HepG2 (cell line): ENCODE results near the gene PID1. TPM values are rescaled to one million over a fixed set of nuclear protein-coding genes. Genes with fewer than 3 reads are reported as not detected.

Experiments
- ATAC-seq: fragments of 200-7000 bp; cut with Tn5 transposase; 3 replicates; pipeline ENCODE4 v1.9.1; 2020; ENCODE audit warnings: mild to moderate bottlenecking, moderate library complexity
- BruUV-seq: library from RNA; stranded (reverse); fragments of 400-500 nt; replicated peaks from 2 replicates; lab custom pipeline; 2021; lab: Mats Ljungman, UMichigan
- CTCF ChIA-PET: fragments of 300-600 bp; formaldehyde crosslinking; extraction: SDS; loops from one replicate; lab custom pipeline; 2021; ENCODE audit warnings: low total read pairs, inconsistent platforms, low intra/inter-chr PET ratio; lab: Yijun Ruan, JAX
- POLR2A ChIA-PET: fragments of 350-600 bp; sonication (Branson Sonifier 250); formaldehyde crosslinking; loops from one replicate; lab custom pipeline; 2020; ENCODE audit warnings: antibody characterized with exemption, inconsistent platforms; lab: Yijun Ruan, JAX
- DNase-seq: peaks from one replicate; pipeline ENCODE4 v3.0.0-alpha.2; 2015; ENCODE audit warnings: low spot score
- FAIRE-seq: peaks from 3 replicates; lab custom pipeline; 2011; peaks lifted over from hg19 to GRCh38; lab: Jason Lieb, UNC
- H2AFZ ChIP-seq: one replicate; pipeline ENCODE4 v1.6.1; 2011; ENCODE audit warnings: low read length, inconsistent platforms
- H3K27ac ChIP-seq: fragments of 300-600 bp; 3 replicates; pipeline ENCODE4 v1.8.0; 2011; ENCODE audit warnings: mixed run types, mild to moderate bottlenecking, mixed read lengths, low read length, inconsistent platforms; ENCODE audit not compliant: insufficient read depth; ENCODE audit errors: extremely low read length
- H3K27me3 ChIP-seq, 2 experiments: fragments of 200-600 bp in 1 of 2; 2 replicates in 1 of 2; 3 replicates in 1 of 2; pipeline versions ENCODE4 v1.6.0 to v1.8.0; 2011; ENCODE audit warnings: low read length in 2 of 2, mild to moderate bottlenecking in 2 of 2, moderate library complexity in 2 of 2, inconsistent platforms in 1 of 2; ENCODE audit not compliant: insufficient read depth in 2 of 2, control insufficient read depth in 1 of 2
- H3K36me3 ChIP-seq, 2 experiments: fragments of 200-600 bp in 1 of 2; replicated peaks in 1 of 2; 2 replicates in 1 of 2; 3 replicates in 1 of 2; pipeline versions ENCODE4 v1.5.1 to v1.8.0; 2011; ENCODE audit warnings: low read length in 2 of 2, inconsistent platforms in 1 of 2; ENCODE audit not compliant: insufficient read depth in 2 of 2, control insufficient read depth in 1 of 2
- H3K4me1 ChIP-seq: 2 replicates; pipeline ENCODE4 v1.5.1; 2012; ENCODE audit warnings: low read length, inconsistent platforms; ENCODE audit not compliant: insufficient read depth
- H3K4me2 ChIP-seq: 2 replicates; pipeline ENCODE4 v1.6.0; 2011; ENCODE audit warnings: low read depth, low read length, inconsistent platforms
- H3K4me3 ChIP-seq, 3 experiments: fragments of 200-600 bp in 1 of 3; sonication (generic), shearing (Covaris generic) in 1 of 3; replicated peaks in 1 of 3; 2 replicates each; pipeline ENCODE4 v1.5.1; 2011 to 2016; ENCODE audit warnings: low read length in 3 of 3, inconsistent platforms in 2 of 3, low read depth in 2 of 3, mild to moderate bottlenecking in 2 of 3, control low read depth in 1 of 3, mixed read lengths in 1 of 3; ENCODE audit not compliant: insufficient read depth in 1 of 3
- H3K79me2 ChIP-seq: one replicate; pipeline ENCODE4 v1.6.1; 2011; ENCODE audit warnings: low read length, inconsistent platforms; ENCODE audit not compliant: insufficient read depth
- H3K9ac ChIP-seq: 2 replicates; pipeline ENCODE4 v1.6.0; 2011; ENCODE audit warnings: mild to moderate bottlenecking, low read depth, low read length, inconsistent platforms; ENCODE audit not compliant: insufficient read depth
- H3K9me3 ChIP-seq: 2 replicates; pipeline ENCODE4 v1.5.1; 2012; ENCODE audit warnings: mild to moderate bottlenecking, low read length
- H4K20me1 ChIP-seq: 2 replicates; pipeline ENCODE4 v1.6.0; 2011; ENCODE audit warnings: inconsistent platforms, mild to moderate bottlenecking, low read length, moderate library complexity; ENCODE audit not compliant: insufficient read depth
- ARHGAP35 ChIP-seq: sonication (generic); formaldehyde crosslinking; IDR thresholded peaks from 2 replicates; pipeline ENCODE4 v1.9.0; 2022; ENCODE audit warnings: mild to moderate bottlenecking, inconsistent platforms, moderate library complexity, missing genetic modification reagents, borderline replicate concordance
- BCLAF1 ChIP-seq: fragments of 450-650 bp; IDR thresholded peaks from 2 replicates; pipeline ENCODE4 v1.6.1; 2017; ENCODE audit warnings: mild to moderate bottlenecking
- BHLHE40 ChIP-seq: IDR thresholded peaks from 2 replicates; pipeline ENCODE4 v1.6.1; 2011; ENCODE audit warnings: low read length, improper control_type of control experiment
- EHMT2 ChIP-seq: fragments of 200-600 bp; sonication (generic); IDR thresholded peaks from 2 replicates; pipeline ENCODE4 v1.7.0; 2017; ENCODE audit warnings: antibody characterized with exemption, low read depth, low read length, borderline replicate concordance
- FOXK1 ChIP-seq: sonication (generic); formaldehyde crosslinking; IDR thresholded peaks from 2 replicates; pipeline ENCODE4 v1.4.0; 2020; ENCODE audit warnings: low read depth, missing genetic modification reagents, borderline replicate concordance
- HMG20A ChIP-seq: IDR thresholded peaks from 2 replicates; pipeline ENCODE4 v1.6.1; 2016; ENCODE audit warnings: borderline replicate concordance
- HNF1A ChIP-seq, 2 experiments: sonication (generic) in 1 of 2; formaldehyde crosslinking in 1 of 2; IDR thresholded peaks; 2 replicates each; pipeline versions ENCODE4 v1.4.0 to v1.6.1; 2016 to 2020; ENCODE audit warnings: borderline replicate concordance in 1 of 2, low read depth in 1 of 2, mild to moderate bottlenecking in 1 of 2, missing genetic modification reagents in 1 of 2
- PHF5A ChIP-seq: IDR thresholded peaks from one replicate; pipeline ENCODE4 v1.6.1; 2018; ENCODE audit warnings: low read depth, missing genetic modification reagents; ENCODE audit not compliant: unreplicated experiment
- POLR2A ChIP-seq, 2 experiments: IDR thresholded peaks; 2 replicates each; pipeline ENCODE4 v1.6.1; 2011; ENCODE audit warnings: low read depth in 2 of 2, low read length in 2 of 2, mild to moderate bottlenecking in 1 of 2, moderate library complexity in 1 of 2; ENCODE audit not compliant: insufficient read depth in 1 of 2
- SUZ12 ChIP-seq: fragments of 150-350 bp; IDR thresholded peaks from 2 replicates; pipeline ENCODE4 v1.6.1; 2014; ENCODE audit warnings: low read depth, low read length
- TARDBP ChIP-seq: sonication (generic); formaldehyde crosslinking; IDR thresholded peaks from 2 replicates; pipeline ENCODE4 v1.8.0; 2022; ENCODE audit warnings: mild to moderate bottlenecking, missing genetic modification reagents
- YEATS4 ChIP-seq: sonication (generic); formaldehyde crosslinking; IDR thresholded peaks from 2 replicates; pipeline ENCODE4 v1.4.0; 2020; ENCODE audit warnings: missing genetic modification reagents, borderline replicate concordance
- ZNF234 ChIP-seq: sonication (generic); formaldehyde crosslinking; conservative IDR thresholded peaks from 2 replicates; pipeline ENCODE4 v1.5.1; 2020; ENCODE audit warnings: mild to moderate bottlenecking, missing genetic modification reagents
- ZNF256 ChIP-seq: sonication (generic); formaldehyde crosslinking; conservative IDR thresholded peaks from 2 replicates; pipeline ENCODE4 v1.4.0; 2020; ENCODE audit warnings: missing genetic modification reagents
- ZNF280B ChIP-seq: sonication (generic); formaldehyde crosslinking; IDR thresholded peaks from 2 replicates; pipeline ENCODE4 v1.5.0; 2020; ENCODE audit warnings: missing genetic modification reagents, mild to moderate bottlenecking, borderline replicate concordance
- ZNF7 ChIP-seq: IDR thresholded peaks from 2 replicates; pipeline ENCODE4 v1.6.1; 2016; ENCODE audit warnings: missing biosample characterization, missing genetic modification reagents
- ZNF766 ChIP-seq: sonication (generic); formaldehyde crosslinking; IDR thresholded peaks from 2 replicates; pipeline ENCODE4 v1.5.0; 2020; ENCODE audit warnings: missing genetic modification reagents, borderline replicate concordance
- ZNF839 ChIP-seq: sonication (generic); formaldehyde crosslinking; IDR thresholded peaks from 2 replicates; pipeline ENCODE4 v1.4.0; 2020; ENCODE audit warnings: missing genetic modification reagents, mild to moderate bottlenecking, borderline replicate concordance
- WGBS: methylation state at CpG from one replicate; pipeline ENCODE4 v1.1.6; 2017; ENCODE audit warnings: low lambda C conversion rate; 5-methylcytosine and 5-hydroxymethylcytosine counted together
- in situ Hi-C: cut with HindIII; loops from 2 replicates; pipeline ENCODE4 v1.10.0; 2017; ENCODE audit warnings: low pct_unique_long_range_greater_than_20kb; ENCODE audit not compliant: extremely low pct_ligation_motif_present
- intact Hi-C: fragments of 100-400 bp; cut with micrococcal nuclease; formaldehyde crosslinking; loops from one replicate; pipeline ENCODE4 v1.10.0; 2022; ENCODE audit not compliant: unreplicated experiment
- polyA plus RNA-seq, 8 experiments: library from polyadenylated mRNA; depleted of rRNA in 3 of 8; stranded (reverse) in 7 of 8; unstranded in 1 of 8; fragments of >200 nt; fragmentation: Illumina TruSeq in 4 of 8; extraction: Trizol in 4 of 8; gene quantifications; 2 replicates each; pipeline versions ENCODE4 v1.2.1 to v1.2.3, GENCODE V29; 2011 to 2016; ENCODE audit warnings: low read depth in 4 of 8, missing spikeins in 1 of 8, mixed read lengths in 1 of 8; ENCODE audit not compliant: insufficient read depth in 1 of 8
- total RNA-seq, 5 experiments: library from RNA; depleted of rRNA; stranded (reverse); fragments of >200 nt; fragmentation: Illumina TruSeq; extraction: Trizol; gene quantifications; 2 replicates each; pipeline ENCODE4 v1.2.3, GENCODE V29; 2016; ENCODE audit warnings: low read depth in 1 of 5

PID1 gene
- total and polyA plus RNA-seq, 2 of the 13 experiments (the other 11 are each of a cell fraction or from before 2014, with no cell fraction given) = 0.15 to 0.18 TPM

- intact Hi-C loops = no loop called here
- 71% methylated on average over 5 of the region's 5 CpGs for WGBS
- Histone ChIP-seq H3K4me3 (no peak overlapping the region), H4K20me1 (no peaks in the 10 kb centered on the region), H3K4me1 (no peaks in the 10 kb centered on the region), H3K9me3 (peaks cover 96% of the 10 kb centered on the region), H3K36me3 (no peaks in the 10 kb centered on the region), H3K27ac (no peak overlapping the region), H3K79me2 (no peaks in the 10 kb centered on the region), H3K27me3 (no peaks in the 10 kb centered on the region), H2AFZ (no peak overlapping the region), H3K4me2 (no peak overlapping the region), H3K9ac (no peak overlapping the region)
- BruUV-seq = no TSS peak
- POLR2A ChIA-PET = no interaction called here
- DNase-seq = no peak
- TF ChIP-seq BCLAF1 = no peak
- TF ChIP-seq POLR2A (IDR thresholded peaks at IDR 0.05; ENCODE audit: insufficient read depth in 1 of 2, low read depth in 2 of 2, low read length in 2 of 2) = no peak
- TF ChIP-seq ZNF280B (CRISPR knock-in tag) = no peak
- no peak for TF ChIP-seq TARDBP (CRISPR knock-in tag)
- TF ChIP-seq PHF5A = no peak
- no peak for TF ChIP-seq SUZ12
- TF ChIP-seq ZNF839 = no peak
- TF ChIP-seq ZNF7 (CRISPR knock-in tag) = no peak
- TF ChIP-seq ARHGAP35 (CRISPR knock-in tag) = no peak
- TF ChIP-seq HNF1A (IDR thresholded peaks at IDR 0.05; ENCODE audit: low read depth) = no peak
- no peak for TF ChIP-seq HNF1A (CRISPR knock-in tag; IDR thresholded peaks at IDR 0.05; ENCODE audit: borderline replicate concordance)
- TF ChIP-seq HMG20A = no peak
- no peak for TF ChIP-seq ZNF234 (CRISPR knock-in tag)
- TF ChIP-seq ZNF256 (CRISPR knock-in tag) = no peak
- TF ChIP-seq EHMT2 = no peak
- no peak for TF ChIP-seq FOXK1
- TF ChIP-seq YEATS4 (CRISPR knock-in tag) = no peak
- TF ChIP-seq BHLHE40 = no peak
- no peak for TF ChIP-seq ZNF766 (CRISPR knock-in tag)
- in situ Hi-C loops = no loop called here
- ATAC-seq = no peak
- no peak for FAIRE-seq
- CTCF ChIA-PET = no interaction called here
Observed at GRCh38 chr2:229178706-229179105, 92.4 kb downstream of the PID1 start.
